GM12874 (cell line): Measurements from ENCODE around the gene CLASP2.

Experiments used
- CTCF ChIP-seq: IDR thresholded peaks from 2 replicates; pipeline ENCODE4 v1.5.1; 2011; ENCODE audit warnings: low read depth, mild to moderate bottlenecking, control low read depth, low read length, moderate library complexity; ENCODE audit not compliant: insufficient read depth

Gene CLASP2

GRCh38 chr3:33717866-33718594 is at the start of gene CLASP2:
TSS of gene CLASP2 (minus strand) at chr3:33718254. CDS start at chr3:33718002, 252 bp downstream.
- no peak for TF ChIP-seq CTCF

GRCh38 chr3:33758864-33759263 is 40.8 kb upstream of the CLASP2 start:
- TF ChIP-seq CTCF, result no peak

- no peak for TF ChIP-seq CTCF
Measured at GRCh38 chr3:33758281-33758680, 40.2 kb upstream of the CLASP2 start.

- TF ChIP-seq CTCF, result no peak
Measured at GRCh38 chr3:33751336-33751735, 33.3 kb upstream of the CLASP2 start.

GRCh38 chr3:33750211-33750548 is 32.1 kb upstream of the CLASP2 start:
- TF ChIP-seq CTCF, result no peak

- TF ChIP-seq CTCF, result no peak
Measured at GRCh38 chr3:33749546-33750210, 31.6 kb upstream of the CLASP2 start.

- no peak for TF ChIP-seq CTCF
Measured at GRCh38 chr3:33746416-33747116, 28.5 kb upstream of the CLASP2 start.
